ENCODE results near the gene SRSF4.
"Not testable (repeated sequence)": the region's sequence is repeated elsewhere in the genome, so short reads cannot be mapped to it uniquely, and the experiment has no call there.

The SRSF4 gene

GRCh38 chr1:29124366-29125236 lies 57.1 kb downstream of the SRSF4 start:
- no peak for DNase-seq (ENCODE audit: low read depth)

- no peak for DNase-seq (ENCODE audit: low read depth)
These were observed 57.8 kb downstream of the SRSF4 start, which contains the start of gene TMEM200B for GRCh38 chr1:29123887-29124365. TMEM200B (minus strand) TSS chr1:29123903; CDS start chr1:29121828, 2,075 bp downstream.

GRCh38 chr1:29123053-29123886 lies 58.4 kb downstream of the SRSF4 start:
- no peak for DNase-seq (ENCODE audit: low read depth)

DNA sequence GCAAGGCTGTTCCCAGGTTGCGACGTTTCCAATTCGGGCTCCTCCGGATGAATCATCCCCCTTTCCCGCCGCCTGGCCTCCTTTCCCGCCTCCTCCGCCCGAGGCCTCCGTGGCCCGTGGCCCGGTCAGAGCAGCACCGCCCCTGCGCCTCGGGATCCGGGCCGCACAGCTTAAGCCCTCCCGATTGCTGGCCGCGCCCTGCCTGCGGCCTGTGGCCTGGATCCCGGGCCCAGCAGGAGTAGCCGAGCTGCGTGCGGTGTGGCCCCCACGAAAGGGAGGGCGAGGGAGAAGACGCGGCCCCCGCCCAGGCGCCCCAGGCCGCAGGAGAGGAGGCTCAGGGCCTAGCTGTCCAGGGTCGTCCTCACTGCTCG lies 59.0 kb downstream of the SRSF4 start:
- no peak for DNase-seq (ENCODE audit: low read depth)

- no peak for DNase-seq (ENCODE audit: low read depth)
These were observed 59.6 kb downstream of the SRSF4 start for GRCh38 chr1:29121936-29122681.

DNA sequence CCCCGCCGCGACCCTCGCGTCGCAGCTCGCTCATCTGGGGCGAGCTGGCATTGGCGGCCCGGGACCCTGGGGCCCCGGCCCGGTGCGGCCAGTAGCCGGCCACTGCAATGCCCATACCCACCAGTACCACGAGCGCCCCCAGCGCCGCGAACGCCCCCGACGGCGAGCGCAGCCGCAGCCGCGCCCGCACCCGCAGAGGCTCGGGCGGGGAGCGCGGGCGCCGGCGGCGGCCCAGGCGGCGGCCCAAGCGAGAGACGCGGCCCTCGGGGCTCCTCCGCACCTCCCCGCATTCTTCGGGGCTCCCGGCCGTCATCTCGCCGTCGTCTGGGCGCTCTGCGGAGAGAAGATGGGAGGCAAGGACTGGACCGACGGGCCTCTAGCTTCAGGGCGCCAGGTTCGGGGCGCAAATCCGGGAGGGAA lies 60.2 kb downstream of the SRSF4 start:
- no peak for DNase-seq (ENCODE audit: low read depth)

DNA sequence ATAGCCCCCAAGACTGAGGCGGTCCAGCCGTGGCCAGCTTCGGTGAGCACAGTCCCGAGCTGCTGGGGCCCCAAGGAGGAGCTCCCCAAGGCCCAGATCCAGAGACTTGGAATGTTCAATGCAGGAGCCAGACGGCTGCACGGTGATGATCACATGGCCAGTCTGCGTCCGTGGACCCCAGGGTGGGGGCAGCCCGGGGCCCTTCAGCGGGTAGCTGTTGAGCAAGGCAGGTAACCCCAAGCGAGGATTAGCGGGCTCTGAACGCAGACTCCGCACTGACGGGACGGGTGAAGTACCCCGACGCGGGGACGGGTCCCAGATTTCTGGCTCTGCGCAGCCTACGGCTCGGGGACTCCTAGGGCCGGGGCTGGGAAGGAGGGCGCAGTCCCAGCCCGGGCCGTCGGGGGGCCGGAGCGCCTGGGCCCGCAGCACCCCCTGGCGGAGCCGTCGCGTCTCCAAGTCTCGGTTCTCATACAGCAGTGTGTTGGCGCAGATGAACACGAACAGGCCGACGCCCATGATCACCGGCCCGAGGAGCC lies 60.7 kb downstream of the SRSF4 start:
- DNase-seq (ENCODE audit: low read depth): no peak

DNA sequence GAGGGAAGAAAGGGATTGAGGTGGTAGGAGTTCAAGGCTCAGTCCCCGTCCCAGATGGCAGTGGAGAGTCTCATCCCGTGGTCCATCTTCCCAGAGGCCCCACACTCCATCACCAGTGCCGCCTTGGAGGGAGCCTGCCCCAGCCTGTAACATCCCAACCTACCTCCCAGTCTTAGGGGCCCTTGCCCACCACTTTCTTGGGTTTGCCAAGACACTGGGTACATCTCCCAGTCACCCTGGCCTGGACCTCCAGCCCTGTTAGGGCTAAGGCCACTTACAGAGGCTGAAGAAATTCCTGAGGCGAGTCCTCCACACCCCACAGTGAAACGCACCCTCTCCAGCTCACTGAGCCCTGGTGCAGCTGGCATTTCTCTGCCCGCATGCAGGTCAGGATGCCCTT lies 61.3 kb downstream of the SRSF4 start:
- no peak for DNase-seq (ENCODE audit: low read depth)

GRCh38 chr1:29119121-29119929 lies 62.4 kb downstream of the SRSF4 start:
- no peak for DNase-seq (ENCODE audit: low read depth)

DNA sequence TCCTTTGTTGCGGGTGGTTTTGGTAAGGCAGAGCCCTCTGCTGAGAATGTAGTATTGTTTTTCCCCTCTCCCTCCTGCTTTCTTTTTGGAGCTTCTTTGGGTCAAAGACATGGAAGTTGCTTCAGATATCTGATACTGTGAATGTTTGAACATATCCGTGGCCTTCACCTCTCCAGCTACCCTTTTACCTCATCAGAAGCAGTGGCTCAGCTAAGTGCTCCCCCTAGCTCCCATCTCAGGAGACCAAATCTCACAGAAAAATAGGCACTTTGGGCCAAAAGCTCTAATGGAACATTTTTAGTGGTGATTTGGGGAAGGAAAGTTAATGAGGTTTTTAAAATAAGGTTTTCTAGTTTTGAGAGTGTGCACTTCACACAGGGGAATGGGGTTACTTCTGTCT lies 64.3 kb downstream of the SRSF4 start:
- no peak for DNase-seq (ENCODE audit: low read depth)

DNA sequence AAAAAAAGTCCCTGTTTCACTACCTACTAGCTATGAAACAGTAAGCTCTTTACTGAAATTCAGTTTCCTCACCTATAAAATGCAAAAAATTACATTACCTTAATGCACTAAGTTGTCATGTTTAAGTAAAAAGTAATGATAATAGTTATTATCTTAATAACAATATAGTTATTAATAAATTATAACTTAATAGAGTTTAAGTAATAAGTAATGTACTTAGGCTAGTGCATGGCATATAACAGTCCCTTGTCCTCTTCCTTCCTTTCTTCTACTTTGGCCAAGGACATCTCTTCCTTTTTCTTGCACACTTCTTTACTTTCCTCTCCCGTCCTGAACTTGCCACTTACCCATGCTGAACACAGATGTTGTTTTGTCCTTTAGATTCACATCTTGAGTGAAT lies 67.0 kb downstream of the SRSF4 start:
- DNase-seq (ENCODE audit: low read depth): no peak

DNA sequence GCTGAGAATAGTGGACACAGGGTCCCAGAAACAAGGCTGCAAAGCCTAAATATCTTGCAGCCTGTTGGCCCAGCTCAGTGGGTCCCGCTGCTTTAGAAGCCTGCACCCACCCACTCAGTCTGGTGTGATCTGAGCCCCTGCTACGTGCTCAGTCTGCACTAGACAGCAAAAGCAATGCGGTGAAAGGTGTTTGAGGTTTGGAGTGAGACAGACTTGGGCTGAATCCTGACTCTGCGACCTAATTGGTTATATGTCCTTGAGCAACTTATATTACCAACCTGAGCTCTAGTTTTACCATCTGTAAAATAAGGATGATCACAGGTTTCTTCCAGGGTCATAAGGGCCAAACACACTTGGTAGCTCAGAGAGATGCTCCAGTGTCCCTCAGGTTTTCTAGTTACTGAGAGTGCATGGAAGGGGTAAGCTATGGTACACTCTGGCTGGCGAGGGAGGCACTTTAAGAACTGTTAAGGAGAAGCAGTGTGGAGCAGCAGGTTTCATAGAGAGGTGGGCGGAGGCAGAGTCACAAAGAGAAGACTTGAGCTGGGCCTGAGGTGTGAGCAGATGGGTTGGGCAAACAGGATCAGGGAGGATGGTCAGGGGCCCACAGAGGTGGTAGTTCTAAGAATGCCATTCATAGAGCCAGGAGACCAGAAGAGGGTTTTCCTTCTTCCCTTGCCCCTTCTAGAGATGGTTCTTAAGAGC lies 68.1 kb downstream of the SRSF4 start:
- no peak for DNase-seq (ENCODE audit: low read depth)

DNA sequence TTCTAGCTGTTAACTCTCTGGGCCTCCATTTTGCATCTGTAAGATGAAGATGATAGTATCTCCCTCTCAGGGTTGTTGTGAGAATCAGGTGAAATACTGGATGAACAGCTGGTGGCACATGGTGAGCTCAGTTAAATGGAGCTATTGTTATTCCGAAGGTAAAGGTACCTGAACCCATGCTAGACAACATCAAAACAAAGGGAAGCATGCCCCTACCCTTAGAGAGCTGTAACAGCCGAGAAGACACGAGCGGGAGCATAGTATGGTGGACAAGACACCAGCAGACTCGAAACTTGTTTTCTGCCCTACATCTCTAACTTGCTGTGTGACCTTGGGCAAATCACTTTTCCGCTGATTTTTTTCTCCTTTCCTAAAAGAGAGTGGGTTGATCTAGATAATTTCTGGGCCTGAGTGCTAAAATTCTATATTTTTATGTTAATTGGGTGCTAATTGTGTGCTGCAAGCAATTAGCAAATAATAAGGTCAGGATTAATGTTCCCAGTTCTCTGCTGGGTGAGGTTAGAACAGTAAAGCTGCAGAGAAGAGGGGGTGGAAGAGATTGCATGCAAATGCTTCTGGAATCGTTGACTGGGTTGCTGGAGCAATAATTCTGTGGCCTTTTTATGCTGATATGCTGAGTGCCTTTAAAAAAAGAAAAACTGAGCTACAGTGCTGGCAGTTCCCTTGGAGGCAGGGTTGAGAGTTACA lies 68.8 kb downstream of the SRSF4 start:
- DNase-seq (ENCODE audit: low read depth): no peak

DNA sequence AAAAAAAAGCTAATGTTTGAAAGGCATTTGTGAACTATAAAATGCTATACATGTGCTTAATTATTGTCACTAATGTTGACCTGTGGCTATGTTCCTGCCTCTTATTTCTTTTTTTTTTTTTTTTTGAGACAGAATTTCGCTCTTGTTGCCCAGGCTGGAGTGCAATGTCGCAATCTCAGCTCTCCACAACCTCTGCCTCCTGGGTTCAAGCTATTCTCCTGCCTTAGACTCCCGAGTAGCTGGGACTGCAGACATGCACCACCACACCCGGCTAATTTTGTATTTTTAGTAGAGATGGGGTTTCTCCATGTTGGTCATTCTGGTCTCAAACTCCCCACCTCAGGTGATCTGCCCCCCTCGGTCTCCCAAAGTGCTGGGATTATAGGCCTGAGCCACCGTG lies 73.7 kb downstream of the SRSF4 start:
- DNase-seq (ENCODE audit: low read depth): not testable (repeated sequence)

DNA sequence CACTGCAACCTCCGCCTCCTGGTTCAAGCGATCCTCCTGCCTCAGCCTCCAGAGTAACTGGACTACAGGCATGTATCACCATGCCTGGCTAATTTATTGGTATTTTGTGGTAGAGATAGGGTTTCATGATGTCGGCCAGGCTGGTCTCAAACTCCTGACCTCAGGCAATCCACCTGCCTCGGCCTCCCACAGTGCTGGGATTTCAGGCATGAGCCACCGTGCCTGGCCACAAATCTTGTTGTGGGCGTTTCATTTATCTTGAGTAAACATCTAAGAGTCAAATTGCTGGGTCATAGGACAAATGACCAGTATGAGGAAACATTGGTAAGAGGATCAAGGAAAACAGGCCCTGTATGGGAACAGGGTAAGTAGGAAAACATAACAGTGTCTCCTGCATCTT lies 75.9 kb downstream of the SRSF4 start:
- DNase-seq (ENCODE audit: low read depth): no peak

DNA sequence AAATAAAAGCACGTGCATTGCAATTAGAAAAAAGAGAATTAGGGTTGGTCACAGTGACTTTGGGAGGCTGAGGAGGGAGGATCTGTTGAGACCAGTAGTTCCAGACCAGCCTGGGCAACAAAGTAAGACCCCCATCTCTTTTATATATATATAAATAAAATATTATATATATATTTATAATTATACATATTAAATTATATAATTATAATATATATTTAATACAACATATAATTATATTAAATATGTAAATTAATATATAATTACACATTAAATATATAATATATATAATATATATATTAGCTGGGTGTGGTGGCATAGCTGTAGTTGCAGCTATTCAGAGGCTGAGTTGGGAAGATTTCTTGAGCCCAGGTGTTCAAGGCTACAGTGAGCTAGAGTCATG lies 81.2 kb downstream of the SRSF4 start:
- DNase-seq (ENCODE audit: low read depth): no peak

GRCh38 chr1:29099286-29099685 lies 82.4 kb downstream of the SRSF4 start:
- DNase-seq (ENCODE audit: low read depth): no peak

Data from non-pigmented ciliary epithelial cell (primary cell).